PC-9 (cell line): Measurements from ENCODE around the gene ELMOD2. TPM values are rescaled to one million over a fixed set of nuclear protein-coding genes. Genes with fewer than 3 reads are reported as not detected.
"Not testable (repeated sequence)": the region's sequence is repeated elsewhere in the genome, so short reads cannot be mapped to it uniquely, and the experiment has no call there.

Experiments
- BruUV-seq: library from RNA; stranded (reverse); fragments of 400-500 nt; replicated peaks from 2 replicates; lab custom pipeline; 2021; lab: Mats Ljungman, UMichigan
- CTCF ChIA-PET: fragments of 300-600 bp; sonication (Branson Sonifier 250); formaldehyde crosslinking; loops from one replicate; lab custom pipeline; 2022; ENCODE audit warnings: antibody characterized with exemption; lab: Charles Lee
- POLR2A ChIA-PET: fragments of 300-600 bp; sonication (Branson Sonifier 250); formaldehyde crosslinking; loops from one replicate; lab custom pipeline; 2022; ENCODE audit warnings: antibody characterized with exemption; ENCODE audit not compliant: unreplicated experiment; lab: Charles Lee
- DNase-seq, 2 experiments: peaks; one replicate each; pipeline versions ENCODE4 v3.0.0 to v3.0.0-alpha.2; 2015 to 2022; ENCODE audit warnings: mixed read lengths in 1 of 2
- H2AFZ ChIP-seq: fragments of 200-600 bp; sonication (generic); 2 replicates; pipeline ENCODE4 v1.8.1; 2017; ENCODE audit warnings: antibody characterized with exemption
- H3F3A ChIP-seq: fragments of 200-600 bp; sonication (generic); 2 replicates; pipeline ENCODE4 v1.8.1; 2017; ENCODE audit warnings: antibody characterized with exemption, mild to moderate bottlenecking, low read depth; ENCODE audit not compliant: insufficient read depth
- H3K27ac ChIP-seq: fragments of 200-600 bp; sonication (generic); 2 replicates; pipeline ENCODE4 v1.6.1; 2016; ENCODE audit warnings: mixed run types
- H3K27me3 ChIP-seq: fragments of 200-600 bp; sonication (generic); 2 replicates; pipeline ENCODE4 v1.6.1; 2016; ENCODE audit warnings: low read depth, mixed run types; ENCODE audit not compliant: insufficient read depth
- H3K36me3 ChIP-seq: fragments of 200-600 bp; sonication (generic); 2 replicates; pipeline ENCODE4 v1.6.1; 2016; ENCODE audit warnings: low read depth, mixed run types
- H3K4me1 ChIP-seq: fragments of 200-600 bp; sonication (generic); replicated peaks from 2 replicates; pipeline ENCODE4 v1.6.1; 2016; ENCODE audit warnings: mixed run types; ENCODE audit not compliant: insufficient read depth
- H3K4me2 ChIP-seq: fragments of 200-600 bp; sonication (generic); 2 replicates; pipeline ENCODE4 v1.6.1; 2017; ENCODE audit warnings: mixed run types
- H3K4me3 ChIP-seq: fragments of 200-600 bp; sonication (generic); 2 replicates; pipeline ENCODE4 v1.6.1; 2016; ENCODE audit warnings: mixed run types
- H3K79me2 ChIP-seq: fragments of 200-600 bp; sonication (generic); 2 replicates; pipeline ENCODE4 v1.6.1; 2017; ENCODE audit warnings: low read depth, mixed run types
- H3K9me2 ChIP-seq: fragments of 200-600 bp; sonication (generic); 2 replicates; pipeline ENCODE4 v1.8.1; 2017; ENCODE audit warnings: mild to moderate bottlenecking; ENCODE audit not compliant: insufficient read depth
- H3K9me3 ChIP-seq: fragments of 200-600 bp; sonication (generic); 2 replicates; pipeline ENCODE4 v1.8.1; 2016; ENCODE audit warnings: low read depth; ENCODE audit not compliant: insufficient read depth
- H4K20me1 ChIP-seq: fragments of 200-600 bp; sonication (generic); 2 replicates; pipeline ENCODE4 v1.8.1; 2017; ENCODE audit not compliant: insufficient read depth
- EZH2 ChIP-seq: fragments of 200-600 bp; sonication (generic); IDR thresholded peaks from 2 replicates; pipeline ENCODE4 v1.8.0; 2017; ENCODE audit warnings: antibody characterized with exemption, low read depth
- intact Hi-C: fragments of 100-400 bp; cut with micrococcal nuclease; formaldehyde crosslinking; loops from one replicate; pipeline ENCODE4 v1.10.0; 2022; ENCODE audit not compliant: unreplicated experiment
- total RNA-seq: library from RNA; stranded (reverse); gene quantifications from 2 replicates; pipeline ENCODE4 v1.2.3, GENCODE V29; 2021
- TF ChIP-seq, protein P1 (sequence below): fragments of 200-600 bp; sonication (generic); conservative IDR thresholded peaks from 2 replicates; pipeline ENCODE4 v1.6.1; 2017; ENCODE audit warnings: mixed run types, antibody characterized with exemption, mild to moderate bottlenecking, moderate library complexity

ELMOD2 gene
- total RNA-seq, 1 experiment from 2014 or later, result 29.9 TPM

DNA sequence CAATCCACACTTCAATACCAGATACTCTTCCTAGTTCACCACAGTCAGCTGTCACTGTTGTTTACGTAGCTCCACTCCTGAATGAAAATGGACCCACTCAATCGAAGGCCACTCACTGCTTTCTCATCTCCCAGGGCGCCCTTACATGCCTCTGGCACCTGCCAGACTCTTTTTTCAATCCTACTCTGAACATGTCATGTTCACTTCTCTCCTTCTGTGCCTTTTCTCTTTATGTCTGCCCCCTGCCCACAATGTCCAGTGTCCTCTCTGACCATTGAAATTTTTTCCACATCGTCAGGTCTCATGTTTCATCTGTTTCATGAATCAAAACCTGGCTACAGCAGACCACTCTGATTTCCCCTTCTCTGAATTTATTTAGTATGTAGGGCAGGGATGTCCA lies 24.6 kb upstream of the ELMOD2 start:
- Histone ChIP-seq H3F3A (no peaks in the 10 kb centered on the region), H3K4me1 (no peaks in the 10 kb centered on the region), H3K9me3 (no peaks in the 10 kb centered on the region), H3K27me3 (no peaks in the 10 kb centered on the region), H4K20me1 (no peaks in the 10 kb centered on the region), H3K9me2 (no peaks in the 10 kb centered on the region), H3K4me3 (no peak overlapping the region), H3K79me2 (no peaks in the 10 kb centered on the region), H3K36me3 (no peaks in the 10 kb centered on the region), H3K27ac (no peak overlapping the region), H2AFZ (no peak overlapping the region), H3K4me2 (no peak overlapping the region)
- ChIA-PET POLR2A (no interaction called here), CTCF (no interaction called here)
- BruUV-seq, result no TSS peak
- no peak for DNase-seq
- no peak for TF ChIP-seq EZH2
- TF ChIP-seq, protein P1, sequence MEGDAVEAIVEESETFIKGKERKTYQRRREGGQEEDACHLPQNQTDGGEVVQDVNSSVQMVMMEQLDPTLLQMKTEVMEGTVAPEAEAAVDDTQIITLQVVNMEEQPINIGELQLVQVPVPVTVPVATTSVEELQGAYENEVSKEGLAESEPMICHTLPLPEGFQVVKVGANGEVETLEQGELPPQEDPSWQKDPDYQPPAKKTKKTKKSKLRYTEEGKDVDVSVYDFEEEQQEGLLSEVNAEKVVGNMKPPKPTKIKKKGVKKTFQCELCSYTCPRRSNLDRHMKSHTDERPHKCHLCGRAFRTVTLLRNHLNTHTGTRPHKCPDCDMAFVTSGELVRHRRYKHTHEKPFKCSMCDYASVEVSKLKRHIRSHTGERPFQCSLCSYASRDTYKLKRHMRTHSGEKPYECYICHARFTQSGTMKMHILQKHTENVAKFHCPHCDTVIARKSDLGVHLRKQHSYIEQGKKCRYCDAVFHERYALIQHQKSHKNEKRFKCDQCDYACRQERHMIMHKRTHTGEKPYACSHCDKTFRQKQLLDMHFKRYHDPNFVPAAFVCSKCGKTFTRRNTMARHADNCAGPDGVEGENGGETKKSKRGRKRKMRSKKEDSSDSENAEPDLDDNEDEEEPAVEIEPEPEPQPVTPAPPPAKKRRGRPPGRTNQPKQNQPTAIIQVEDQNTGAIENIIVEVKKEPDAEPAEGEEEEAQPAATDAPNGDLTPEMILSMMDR, result no peak
- intact Hi-C loops, result no loop called here

DNA sequence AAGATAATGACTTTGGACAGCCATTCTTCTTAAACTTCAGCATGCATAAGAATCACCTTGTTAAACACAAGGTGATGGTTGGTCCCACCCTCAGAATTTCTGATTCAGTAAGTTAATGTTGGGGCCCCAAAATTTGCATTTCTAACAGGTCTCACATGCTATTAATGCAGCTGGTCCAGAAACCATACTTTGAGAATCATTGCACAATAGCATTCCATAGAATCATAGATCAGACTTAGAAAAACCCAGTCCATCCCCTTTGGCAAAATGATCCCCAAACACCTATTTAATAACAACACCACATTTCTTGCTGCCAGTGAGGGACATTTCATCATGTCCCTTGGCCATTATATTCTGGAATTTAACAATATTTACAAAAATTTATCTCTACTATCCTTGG lies 19.7 kb upstream of the ELMOD2 start:
- H3K27ac ChIP-seq, result no peak overlapping the region
- no peaks in the 10 kb centered on the region for H3K4me1 ChIP-seq
- H3K9me3 ChIP-seq, result no peaks in the 10 kb centered on the region
- CTCF ChIA-PET, result interaction anchor here (0.6 kb wide), 1 partner anchor 38 kb away, joined by 4 read pairs; no protein-coding TSS in a partner anchor
- TF ChIP-seq, protein P1, result no peak
- no peak for TF ChIP-seq EZH2
- BruUV-seq, result no TSS peak
- no peak overlapping the region for H2AFZ ChIP-seq
- no peaks in the 10 kb centered on the region for H3K27me3 ChIP-seq
- no peaks in the 10 kb centered on the region for H3K9me2 ChIP-seq
- H3K4me2 ChIP-seq, result no peak overlapping the region
- no peaks in the 10 kb centered on the region for H3F3A ChIP-seq
- H3K79me2 ChIP-seq, result no peaks in the 10 kb centered on the region
- H4K20me1 ChIP-seq, result no peaks in the 10 kb centered on the region
- H3K36me3 ChIP-seq, result no peaks in the 10 kb centered on the region
- H3K4me3 ChIP-seq, result no peak overlapping the region
- no peak for DNase-seq
- POLR2A ChIA-PET, result no interaction called here
- intact Hi-C loops, result no loop called here

DNA sequence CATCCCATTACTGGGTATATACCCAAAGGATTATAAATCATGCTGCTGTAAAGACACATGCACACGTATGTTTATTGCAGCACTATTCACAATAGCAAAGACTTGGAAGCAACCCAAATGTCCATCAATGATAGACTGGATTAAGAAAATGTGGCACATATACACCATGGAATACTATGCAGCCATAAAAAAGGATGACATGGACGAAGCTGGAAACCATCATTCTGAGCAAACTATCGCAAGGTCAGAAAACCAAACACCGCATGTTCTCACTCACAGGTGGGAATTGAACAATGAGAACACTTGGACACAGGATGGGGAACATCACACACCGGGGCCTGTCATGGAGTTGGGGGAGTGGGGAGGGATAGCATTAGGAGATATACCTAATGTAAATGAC lies 10.2 kb upstream of the ELMOD2 start:
- H3K9me2 ChIP-seq, H3K27me3 ChIP-seq, H3K36me3 ChIP-seq, H3K4me2 ChIP-seq, H2AFZ ChIP-seq, POLR2A ChIA-PET, H3F3A ChIP-seq, H3K9me3 ChIP-seq, DNase-seq, H3K4me3 ChIP-seq, H3K27ac ChIP-seq, H3K79me2 ChIP-seq, intact Hi-C loops, BruUV-seq, H3K4me1 ChIP-seq, H4K20me1 ChIP-seq, CTCF ChIA-PET: not testable (repeated sequence)

DNA sequence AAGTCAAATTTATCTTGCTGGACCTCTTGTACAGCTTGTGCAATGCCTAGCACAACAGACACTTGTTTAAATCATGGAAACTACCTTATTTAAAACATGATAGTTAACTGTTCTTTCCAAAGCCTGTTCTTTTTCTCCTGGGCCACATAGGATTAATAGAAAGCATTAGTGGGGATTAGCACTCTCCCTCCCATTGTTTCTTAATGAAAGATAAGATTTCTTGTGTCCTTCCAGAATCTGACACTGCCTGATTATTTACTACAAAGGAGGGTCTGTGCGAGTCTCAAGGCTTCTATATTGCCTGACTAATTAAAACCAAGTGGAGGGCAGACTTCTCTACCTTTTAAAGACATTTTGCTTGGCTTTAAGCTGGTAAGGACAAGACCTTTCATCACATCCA lies 8.5 kb upstream of the ELMOD2 start:
- no peak overlapping the region for H3K4me3 ChIP-seq
- ChIA-PET CTCF (no interaction called here), POLR2A (interaction anchor here (0.7 kb wide), 1 partner anchor 64 kb away, joined by 8 read pairs; no protein-coding TSS in a partner anchor)
- no peaks in the 10 kb centered on the region for H3K79me2 ChIP-seq
- BruUV-seq, result no TSS peak
- no peaks in the 10 kb centered on the region for H3F3A ChIP-seq
- intact Hi-C loops, result no loop called here
- no peak overlapping the region for H2AFZ ChIP-seq
- H3K27ac ChIP-seq, result no peak overlapping the region
- no peak overlapping the region for H3K4me2 ChIP-seq
- no peak for DNase-seq
- no peaks in the 10 kb centered on the region for H3K36me3 ChIP-seq
- no peaks in the 10 kb centered on the region for H3K4me1 ChIP-seq
- peaks cover 9% of the 10 kb centered on the region; the same call in 1 of the 2 replicates for H3K27me3 ChIP-seq
- no peaks in the 10 kb centered on the region for H4K20me1 ChIP-seq
- H3K9me2 ChIP-seq, result no peaks in the 10 kb centered on the region
- no peak for TF ChIP-seq EZH2
- TF ChIP-seq, protein P1, result no peak
- no peaks in the 10 kb centered on the region for H3K9me3 ChIP-seq
